COLO668 (cell line): ENCODE measurements around the gene B3GAT1.
A peak's percentile ranks its signal among the peaks of the same experiment; 100 is the strongest.

Experiments
- DNase-seq: peaks from one replicate; lab custom pipeline; 2025; ENCODE audit not compliant: unreplicated experiment; lab: John Stamatoyannopoulos, UW

Gene B3GAT1

DNA sequence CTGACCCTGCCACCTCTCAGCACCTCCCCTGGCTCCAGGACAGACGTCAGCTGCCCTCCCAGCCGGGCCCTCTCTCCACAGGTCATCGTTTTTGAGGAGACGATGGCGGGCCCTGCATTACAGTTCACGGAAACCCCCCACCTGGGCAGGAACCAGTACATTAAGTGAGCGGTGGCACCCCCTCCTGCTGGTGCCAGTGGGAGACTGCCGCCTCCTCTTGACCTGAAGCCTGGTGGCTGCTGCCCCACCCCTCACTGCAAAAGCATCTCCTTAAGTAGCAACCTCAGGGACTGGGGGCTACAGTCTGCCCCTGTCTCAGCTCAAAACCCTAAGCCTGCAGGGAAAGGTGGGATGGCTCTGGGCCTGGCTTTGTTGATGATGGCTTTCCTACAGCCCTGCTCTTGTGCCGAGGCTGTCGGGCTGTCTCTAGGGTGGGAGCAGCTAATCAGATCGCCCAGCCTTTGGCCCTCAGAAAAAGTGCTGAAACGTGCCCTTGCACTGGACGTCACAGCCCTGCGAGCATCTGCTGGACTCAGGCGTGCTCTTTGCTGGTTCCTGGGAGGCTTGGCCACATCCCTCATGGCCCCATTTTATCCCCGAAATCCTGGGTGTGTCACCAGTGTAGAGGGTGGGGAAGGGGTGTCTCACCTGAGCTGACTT lies 37.0 kb downstream of the B3GAT1 start:
- no peak for DNase-seq

DNA sequence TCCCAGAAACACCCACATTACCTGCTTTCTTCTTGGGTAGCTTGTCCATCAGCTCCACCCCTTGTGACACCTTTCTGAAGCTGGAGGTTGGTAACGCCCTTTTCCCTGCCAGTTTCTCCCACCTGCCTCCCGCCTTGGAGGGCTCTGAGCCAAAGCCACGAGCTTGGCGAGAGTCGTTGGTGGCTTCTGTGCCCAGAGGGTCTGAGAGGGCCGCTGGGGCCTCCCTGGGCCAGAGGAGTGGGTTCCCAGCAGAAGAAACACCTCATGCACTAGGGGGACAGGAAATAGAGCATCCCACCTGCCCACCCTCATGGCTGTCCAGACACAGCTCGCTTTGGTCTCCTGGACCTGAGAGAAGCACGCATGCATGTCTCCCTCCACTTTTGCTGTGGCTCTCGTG lies 37.9 kb downstream of the B3GAT1 start:
- DNase-seq = no peak

DNA sequence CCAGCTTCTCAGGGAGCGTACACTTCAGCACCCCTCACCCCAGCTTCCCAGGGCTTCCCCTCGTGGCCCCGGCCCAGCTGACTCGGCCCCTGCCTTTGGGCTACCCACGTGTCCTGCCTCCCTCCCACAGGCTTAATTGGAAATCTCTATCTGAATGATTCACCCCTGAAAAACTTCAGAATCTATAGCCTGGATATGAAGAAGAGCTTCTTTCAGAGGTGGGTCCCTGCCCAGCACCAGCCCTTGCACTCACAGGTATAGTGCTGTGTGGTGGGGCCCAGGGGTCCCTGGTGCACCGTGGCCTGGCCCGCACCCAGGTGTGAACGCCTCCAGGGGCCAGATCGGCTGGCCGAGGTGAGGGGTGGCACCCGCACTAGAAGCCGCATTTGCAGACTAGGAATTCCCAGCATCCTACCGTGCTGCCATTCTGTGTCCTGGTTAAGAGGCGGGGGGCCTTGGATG lies 38.4 kb downstream of the B3GAT1 start:
- no peak for DNase-seq

DNA sequence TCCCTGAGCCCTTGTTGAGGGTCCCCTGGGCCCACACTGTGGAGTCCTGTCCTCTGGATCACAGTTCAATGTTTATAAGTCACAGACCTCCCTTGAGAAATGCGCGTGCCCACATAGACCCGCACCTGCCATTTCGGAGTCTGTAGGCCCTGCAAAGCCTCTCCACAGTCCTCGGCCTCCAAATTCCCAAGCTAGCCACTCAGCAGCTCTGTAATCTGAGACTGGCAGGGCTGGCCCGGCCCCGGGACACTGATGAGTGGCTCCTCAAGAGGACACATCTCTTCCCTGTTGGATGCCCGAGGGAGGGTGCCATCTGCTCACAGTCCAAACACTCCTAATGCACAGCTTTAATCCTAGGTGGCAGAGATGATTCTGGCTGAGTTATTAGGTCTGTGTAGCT lies 39.1 kb downstream of the B3GAT1 start:
- DNase-seq = peak; percentile 80

DNA sequence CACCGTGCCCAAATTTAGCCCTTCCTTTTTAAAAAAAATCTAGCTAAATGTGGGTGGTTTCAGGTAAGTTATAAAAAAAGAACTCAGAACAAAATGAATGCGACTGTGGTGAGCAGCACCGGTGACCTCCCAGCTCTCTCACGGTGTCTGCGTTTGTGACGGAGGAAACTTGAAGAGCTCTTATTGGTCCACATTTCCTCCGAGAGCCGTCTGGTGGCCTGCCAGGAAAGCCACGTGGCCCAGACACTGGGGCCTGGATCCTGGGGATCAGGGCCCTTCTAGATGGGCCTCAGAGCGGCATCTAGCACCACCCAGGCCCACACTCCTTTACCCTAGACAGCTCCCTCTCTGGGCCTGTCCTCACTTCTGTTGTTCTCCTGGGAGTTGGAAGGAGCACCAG lies 39.5 kb downstream of the B3GAT1 start:
- DNase-seq = no peak

DNA sequence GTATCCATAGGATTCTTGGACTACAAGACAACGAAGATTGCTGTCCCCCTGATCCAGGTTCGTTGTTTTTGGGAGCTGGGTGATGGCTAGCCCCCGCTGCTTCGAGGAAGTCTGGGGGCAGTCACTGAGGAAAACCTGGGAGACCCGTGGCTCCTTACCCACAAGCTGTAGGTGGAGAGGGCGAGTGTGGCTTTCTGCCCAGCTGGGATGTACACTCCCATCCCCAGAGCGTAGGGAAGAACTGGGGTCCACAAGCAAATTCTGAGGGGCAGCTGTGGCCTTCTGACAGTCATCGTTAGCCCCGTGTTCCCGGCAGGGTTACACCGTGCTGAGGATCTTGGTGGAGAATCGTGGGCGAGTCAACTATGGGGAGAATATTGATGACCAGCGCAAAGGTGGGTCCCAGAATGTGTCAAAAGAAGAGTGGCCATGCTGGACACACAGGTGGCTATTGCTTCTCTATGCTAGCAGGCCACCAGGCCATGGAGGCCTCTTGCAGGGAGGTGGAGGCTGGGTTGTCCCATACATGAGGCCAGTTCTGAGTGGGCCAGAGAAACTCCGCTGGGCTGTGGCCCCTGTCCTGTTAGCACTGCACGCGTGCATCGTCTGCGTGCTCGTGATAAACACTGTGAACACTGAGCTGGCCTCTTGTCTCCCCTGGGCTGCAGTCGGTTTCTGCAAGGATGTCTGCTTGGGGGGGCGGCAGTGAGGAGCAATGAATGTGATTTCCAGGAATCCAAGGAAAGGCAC lies 40.4 kb downstream of the B3GAT1 start:
- DNase-seq = no peak

DNA sequence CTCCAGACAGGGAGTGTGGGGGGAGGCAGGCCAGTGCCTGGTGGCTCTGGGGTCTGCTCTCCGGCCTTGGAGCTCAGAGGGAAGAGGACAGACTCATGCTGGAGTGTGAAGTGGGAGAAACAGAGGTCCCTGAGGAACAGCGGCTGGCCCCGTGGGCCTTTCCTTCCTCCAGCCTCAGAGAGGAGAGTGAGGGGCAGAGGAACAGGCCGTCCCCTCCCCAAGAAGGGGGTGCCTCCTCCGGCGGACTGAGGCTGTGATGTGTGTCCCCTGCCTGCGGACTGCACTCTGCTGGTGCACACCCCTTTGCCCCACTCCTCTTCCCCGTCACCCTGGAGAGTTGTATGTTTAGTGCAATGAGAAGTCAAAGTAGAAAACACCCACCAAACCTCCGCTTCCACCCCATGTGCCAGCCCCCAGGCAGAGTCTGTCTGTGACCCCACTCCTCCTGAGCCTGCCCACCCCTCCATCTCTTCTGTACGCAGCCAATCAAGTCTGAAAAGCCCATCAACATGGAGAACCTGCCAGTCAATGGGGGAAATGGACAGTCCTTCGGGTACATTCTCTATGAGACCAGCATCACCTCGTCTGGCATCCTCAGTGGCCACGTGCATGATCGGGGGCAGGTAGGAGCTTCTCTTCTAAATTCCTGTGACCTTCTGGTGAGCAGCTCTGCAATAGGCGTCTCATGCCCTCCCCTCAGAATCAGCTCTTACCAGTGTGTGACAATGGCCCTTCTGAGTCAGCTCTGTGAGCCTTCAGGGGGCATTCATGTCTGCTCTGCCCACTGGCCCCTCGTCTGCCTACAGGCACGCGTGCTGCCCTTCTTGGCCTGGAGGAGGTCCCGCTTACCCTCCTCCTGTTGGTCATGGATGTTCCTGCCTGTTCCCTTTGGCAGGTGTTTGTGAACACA lies 41.3 kb downstream of the B3GAT1 start:
- no peak for DNase-seq

DNA sequence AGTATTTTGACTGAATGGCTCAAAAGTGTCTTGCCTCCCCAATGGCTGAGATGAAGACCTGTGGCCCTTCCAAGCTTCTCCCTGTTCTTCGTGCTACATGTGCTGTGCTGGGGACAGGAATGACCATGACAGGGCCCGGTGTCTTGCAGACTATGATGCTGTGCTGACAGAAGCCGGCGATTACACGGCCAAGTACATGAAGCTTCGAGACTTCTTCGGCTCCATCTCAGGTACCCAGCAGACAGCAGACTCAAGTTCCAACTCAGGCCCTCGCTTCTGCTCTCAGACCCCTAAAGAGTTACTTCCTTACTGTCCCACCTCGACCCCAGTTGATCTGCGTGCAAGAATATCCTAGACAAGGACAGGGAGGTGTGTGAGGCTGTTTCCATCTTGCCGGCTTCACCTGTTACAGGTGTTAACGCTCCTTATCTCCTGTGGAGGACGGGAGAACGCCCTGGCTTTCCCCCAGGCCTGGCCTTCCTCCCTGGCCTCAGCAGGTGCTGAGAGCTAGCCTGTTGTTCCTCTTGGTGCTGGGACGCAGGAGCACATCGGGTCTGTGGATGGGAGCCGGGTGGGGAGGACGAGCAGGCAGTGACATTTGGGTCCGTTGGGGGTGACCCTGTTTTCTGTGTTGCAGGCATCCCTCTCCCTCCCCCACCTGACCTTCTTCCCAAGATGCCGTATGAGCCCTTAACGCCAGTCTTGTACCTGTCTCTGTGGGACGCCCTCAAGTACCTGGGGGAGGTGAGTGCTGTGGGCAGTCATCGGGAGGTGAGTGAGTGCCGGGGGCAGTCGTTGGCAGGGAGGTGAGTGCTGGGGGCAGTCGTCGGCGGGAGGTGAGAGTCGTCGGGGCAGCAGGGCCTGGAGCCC lies 42.2 kb downstream of the B3GAT1 start:
- no peak for DNase-seq

DNA sequence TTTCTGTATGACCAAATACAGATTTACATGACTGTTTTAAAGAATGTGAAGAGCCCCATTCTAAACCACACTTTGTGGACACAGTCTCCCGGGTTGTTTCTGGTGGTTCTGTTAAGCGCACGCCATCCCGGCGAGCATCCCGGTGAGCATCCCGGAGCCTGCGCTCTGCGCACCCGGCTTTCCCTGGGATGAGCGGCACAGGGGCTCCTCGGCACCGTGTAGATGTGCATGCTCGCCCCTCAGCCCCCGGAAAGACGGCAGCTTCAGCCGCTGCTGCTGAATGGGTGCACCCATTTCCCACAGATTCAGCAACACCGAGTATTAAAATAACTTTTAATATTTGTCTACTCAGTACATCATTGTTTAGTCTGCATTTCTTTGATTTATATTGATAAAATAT lies 44.3 kb downstream of the B3GAT1 start:
- peak; percentile 82 for DNase-seq

DNA sequence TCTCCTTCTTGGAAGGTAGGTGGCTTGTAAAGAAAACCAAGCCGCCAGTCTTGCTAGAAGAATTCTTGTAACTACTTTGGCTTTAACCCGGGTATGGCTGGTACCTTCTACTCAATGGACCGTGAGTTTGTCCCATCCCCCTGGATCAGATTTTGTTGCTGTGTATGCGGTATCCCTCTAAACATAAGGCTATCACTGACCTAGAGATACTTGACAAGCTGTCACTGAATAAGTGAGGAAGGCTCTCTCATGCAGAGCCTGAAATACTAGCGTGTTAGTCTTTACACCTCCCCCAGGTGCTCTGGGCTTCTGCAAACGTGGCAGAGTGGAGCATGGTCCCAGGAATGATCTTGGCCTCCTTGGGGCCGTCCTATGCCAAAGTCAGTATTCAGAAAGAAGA lies 45.8 kb downstream of the B3GAT1 start:
- DNase-seq = no peak

DNA sequence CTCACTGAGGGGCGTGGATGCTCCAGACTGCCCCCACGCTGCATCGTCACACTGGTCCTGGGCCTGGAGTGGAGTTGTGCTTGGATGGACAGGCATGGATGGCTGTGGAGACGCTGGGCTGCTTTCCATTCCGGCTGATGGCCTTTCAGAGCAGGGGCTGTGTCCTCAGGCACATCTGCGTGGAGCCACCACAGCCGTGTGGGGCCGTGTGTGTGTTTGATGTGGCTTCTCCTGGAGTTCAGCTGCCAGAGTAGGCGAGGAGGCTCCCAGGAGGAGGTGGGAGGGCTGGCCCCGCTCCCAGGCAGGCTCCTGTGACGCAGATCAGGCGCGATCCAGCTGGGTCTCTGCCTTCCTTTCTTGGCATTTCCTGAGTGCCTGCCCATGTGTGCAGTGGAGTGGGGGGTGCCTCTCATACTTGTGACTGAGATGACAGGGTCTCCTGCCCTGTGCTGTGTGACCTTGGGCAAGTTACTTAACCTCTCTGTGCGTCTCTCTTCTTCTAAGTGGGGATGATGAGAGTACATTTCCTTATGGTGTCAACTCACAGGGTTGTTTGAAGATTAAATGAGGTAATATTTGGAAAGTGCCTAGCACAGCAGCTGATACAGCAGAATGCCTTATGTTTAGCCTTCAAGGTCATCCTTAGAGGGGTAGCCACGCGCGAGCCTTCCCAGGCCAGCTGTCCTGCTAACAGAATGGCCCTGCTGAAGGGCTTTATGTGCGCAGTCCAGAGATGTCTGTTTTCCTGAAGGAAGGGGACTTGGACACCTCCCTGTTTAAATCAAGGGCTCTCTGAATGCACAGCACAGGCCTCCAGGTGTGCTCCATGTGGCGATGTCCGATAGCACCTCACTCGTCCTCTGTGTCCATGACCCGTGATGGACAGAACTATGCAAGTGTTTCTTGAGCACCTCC lies 46.8 kb downstream of the B3GAT1 start:
- no peak for DNase-seq

DNA sequence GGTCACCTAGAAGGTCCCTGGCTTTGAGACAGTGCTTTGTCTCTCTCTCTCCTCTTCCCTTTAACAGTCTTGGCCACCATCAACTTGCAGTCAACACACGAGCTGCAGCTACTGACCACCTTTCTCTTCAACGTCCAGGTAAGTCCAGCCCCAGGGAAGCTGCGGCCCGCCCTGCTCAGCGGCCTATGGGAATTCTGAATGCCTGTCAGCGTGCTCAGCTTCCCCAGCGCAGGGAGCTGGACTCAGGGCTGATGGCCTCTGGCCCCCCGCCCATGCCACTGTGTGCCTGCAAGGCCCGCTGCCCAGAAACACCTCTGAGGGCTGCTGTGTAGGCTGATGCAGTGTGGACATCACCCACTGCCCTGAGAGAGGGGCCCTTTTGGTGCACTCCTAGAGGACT lies 47.8 kb downstream of the B3GAT1 start:
- DNase-seq = no peak

DNA sequence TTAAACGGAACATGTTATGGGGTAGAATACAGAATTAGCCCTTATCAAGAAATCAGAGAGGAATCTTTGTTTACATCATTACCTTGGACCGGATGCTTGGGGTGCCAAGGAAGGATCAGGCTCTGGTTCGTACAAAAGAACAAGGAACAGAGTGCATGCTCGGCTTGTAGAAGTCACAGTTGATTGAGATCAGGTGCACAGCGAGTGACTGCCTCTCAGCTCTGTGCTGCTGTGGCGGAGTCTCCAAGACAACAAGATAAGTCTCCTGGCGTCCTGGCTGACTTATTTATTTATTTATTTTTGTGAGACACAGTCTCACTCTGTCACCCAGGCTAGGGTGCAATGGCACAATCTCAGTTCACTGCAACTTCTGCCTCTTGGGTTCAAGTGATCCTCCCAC lies 48.5 kb downstream of the B3GAT1 start:
- DNase-seq = no peak

DNA sequence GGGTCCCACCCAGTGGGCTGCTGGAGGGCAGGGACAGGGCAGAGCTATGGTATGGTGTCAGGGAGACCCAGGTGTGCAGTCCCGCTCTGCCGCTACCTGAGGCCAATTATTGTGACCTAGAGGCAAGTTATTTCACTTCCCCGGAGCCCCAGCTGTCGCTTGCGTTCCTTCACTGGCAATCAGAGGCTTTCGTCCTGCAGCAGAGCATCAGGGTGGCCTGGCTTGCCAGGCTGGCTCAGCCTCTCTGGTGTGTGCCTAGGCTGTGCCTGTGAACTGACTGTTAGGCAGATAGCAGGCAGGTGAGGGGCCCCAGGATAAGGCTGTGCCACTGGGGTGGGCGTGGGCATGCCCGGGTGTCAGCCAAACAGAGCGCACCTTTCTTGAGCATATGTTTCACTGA lies 48.9 kb downstream of the B3GAT1 start:
- DNase-seq = no peak

DNA sequence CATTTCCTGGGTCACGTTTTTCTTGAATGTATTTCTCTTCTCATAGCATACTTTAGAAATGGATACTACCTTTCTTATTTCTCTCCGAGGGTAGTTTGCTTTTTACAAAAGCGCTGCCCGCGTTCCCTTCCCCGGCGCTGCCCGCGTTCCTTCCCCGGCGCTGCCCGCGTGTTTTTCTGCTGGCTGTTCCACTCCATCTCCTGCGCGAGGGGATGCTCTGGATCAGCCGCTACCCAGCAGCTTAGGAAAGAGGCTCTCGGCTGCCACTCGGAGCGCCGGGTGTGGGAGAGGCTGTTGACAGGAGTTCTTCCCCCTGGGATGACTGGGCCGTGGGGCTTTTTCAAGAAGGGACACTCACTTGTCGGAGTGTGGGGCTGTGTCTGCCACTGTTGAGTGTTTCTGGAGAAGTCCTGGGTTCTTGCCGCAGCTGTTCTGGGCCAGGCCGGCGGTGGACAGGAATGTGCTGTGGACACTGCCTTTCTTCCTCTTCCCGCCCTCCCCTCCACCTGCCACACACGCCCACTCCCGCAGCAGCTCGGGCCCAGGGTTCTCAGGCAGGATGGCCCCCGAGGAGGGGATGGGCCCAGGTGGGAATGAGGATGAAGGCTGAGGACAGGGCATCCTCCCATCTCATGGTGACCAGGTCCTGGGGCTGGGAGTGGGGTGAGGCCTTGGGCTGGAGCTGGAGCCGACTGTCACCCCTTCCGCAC lies 49.7 kb downstream of the B3GAT1 start:
- no peak for DNase-seq

DNA sequence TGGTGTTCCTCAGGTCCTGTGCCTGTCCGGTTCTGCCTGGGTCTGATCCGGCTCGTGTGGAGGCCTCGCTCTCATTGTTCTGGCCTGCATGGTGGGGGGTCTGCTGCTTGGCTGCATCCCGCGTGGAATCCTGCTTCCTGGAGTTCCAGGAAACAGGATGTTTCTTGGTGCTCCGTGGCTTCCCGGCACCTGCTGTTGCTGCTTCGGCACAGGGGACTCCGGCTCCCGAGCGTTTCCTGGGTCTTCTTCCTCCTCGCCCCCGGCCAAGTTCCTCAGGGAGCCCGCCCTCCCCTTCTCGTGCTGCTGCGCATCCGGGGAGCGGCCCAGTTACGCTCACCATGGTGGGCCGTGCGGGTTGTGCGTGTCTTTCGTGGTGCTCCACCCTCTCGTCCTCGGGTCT lies 50.4 kb downstream of the B3GAT1 start:
- DNase-seq = no peak

DNA sequence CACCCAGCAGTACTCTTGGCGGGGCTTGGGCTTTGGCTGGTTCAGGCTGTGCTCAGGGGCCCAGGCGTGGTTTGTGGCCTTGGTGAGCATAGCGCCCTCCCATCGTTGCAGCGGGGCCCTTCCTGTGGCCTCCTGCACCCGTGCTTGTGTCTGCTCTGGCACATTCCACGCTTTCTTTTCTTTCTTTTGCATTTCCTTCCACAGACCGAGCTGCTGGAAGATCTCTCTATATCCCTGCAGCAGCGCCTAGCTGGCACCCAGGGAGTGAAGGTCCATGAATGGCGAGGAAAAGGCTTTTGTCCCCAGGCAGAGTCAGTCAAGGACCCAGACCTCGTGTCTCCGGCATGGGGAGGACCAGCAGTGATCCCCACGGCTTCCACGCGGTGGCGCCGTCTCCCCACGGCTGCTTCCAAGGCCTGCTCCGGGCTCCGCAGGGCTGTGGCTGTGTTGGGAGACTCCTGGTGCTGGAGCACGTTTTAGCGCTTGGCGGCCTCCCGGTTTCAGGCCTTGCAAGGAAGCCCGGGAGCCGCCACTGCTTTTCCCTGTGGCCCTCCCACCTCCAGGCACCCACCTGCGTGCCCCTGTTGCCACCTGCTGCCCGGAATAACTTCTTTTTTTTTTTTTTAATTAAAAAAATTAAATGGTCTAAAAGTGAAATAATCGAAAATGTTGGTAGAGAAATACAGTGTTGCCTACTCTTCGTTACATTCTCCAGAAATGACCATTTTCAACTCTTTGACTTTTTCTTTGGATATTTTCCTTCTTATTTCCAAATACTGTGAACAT lies 51.8 kb downstream of the B3GAT1 start:
- peak; percentile 85 for DNase-seq

DNA sequence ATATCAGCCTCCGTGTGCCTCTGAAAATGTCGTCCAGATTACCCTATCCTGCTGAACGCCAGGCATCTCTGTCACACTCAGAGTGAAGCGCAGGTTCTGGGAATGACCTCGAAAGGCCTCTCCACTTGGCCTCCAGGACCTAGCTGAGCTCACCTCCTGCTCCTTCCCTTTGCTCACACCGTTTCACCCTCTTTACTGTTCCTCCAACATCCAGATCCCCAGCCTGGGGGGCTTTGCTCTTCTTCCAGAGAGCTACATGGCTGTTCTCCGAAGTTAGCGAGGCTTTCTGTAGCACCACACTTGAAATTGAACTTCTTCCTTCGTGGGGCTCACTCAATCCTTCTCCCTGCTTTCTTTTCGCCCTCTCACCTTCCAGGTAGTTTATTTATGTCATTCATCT lies 52.4 kb downstream of the B3GAT1 start:
- no peak for DNase-seq
